ENCODE results near the gene MAPKAP1.

Gene MAPKAP1

DNA sequence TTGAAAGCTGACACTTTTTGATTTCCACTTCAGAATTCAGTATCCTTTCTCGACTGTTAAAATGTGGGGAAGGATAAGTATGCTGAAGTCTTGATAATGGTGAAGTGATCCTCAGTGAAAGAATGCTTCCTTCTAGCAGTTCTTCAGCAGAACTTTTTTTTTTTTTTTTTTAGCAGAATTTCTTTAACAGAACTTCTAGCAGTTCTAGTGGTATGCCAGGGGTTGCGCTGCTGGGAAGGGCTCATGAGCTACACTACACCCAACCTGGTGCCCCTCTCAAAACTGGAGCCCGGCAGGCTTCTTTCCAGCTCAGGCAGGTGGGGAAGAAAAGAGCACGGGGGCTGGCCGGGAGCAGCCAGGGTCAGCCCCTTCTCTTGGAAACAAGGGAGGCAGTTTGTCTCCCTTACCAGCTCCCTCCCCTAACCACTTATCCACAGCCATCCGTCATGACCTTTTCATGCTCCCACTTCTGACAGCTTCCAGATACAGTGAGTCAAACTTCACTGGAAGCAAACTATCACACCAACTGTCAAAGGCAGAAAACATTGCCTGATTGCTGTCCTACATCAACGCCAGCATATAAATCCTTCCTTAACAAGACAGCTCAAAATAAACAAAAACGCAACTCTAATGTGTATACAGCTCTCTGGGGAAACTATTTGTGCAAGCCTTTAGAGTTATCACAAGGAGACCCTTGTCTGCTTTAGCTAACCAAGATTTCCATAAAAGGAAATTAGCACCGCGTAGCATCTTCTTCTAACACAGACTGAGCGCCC is 233.9 kb downstream of the MAPKAP1 start:
- no peak for DNase-seq

DNA sequence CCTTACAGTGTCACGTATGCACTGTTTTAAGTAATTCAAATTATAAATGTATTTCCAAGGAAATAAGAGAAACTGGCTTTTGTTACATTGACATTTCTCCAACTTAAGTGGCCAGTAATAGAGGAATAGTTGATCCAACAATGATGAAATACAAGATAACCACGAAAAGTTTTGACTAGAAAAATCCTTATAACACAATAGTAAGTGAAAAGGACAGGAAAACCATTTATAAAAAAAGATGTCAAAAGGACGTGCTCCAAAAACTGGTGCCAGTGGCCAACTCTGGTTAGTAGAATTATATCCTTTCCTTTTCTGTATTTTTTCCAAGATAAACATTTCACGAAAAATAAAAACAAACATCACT is 234.5 kb downstream of the MAPKAP1 start:
- no peak for DNase-seq

DNA sequence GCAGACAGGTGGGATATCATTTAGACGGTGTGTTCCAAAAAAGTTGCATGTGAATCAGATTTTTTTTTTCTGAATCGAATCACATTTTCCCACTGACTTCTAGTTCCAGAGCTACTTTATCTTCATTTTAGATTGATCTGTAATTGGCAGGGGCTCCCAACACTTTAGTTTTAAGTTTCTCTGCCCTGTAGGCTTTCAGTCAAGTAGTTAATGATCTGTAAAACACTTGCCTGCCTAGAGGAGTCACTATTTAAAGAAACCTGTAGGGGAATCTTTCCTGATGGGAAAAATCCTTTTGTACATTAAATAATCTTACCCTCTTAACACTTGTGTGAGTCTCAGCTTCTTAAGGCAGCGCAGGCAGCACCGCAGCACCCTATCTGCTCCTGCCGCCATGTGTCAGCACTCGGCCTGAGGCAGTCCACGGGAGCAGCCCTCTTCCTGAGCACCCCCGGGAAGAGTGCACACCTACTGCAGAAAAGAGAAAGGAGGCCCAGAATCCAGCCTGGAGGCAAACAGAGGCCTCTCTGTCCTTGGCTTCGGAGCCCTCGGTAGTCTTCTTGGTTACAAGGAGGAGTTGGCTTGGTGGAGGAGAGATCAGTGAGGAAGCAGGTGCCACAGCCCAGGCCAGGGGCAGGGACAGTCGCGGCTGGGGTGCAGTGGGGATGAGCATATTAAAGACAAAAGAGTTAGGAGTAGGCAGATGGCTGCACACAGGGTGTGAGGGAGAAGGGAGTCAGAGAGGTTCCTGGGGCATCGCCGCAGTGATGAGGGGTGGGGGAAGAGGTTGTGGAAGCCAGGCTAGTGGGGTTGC is 236.0 kb downstream of the MAPKAP1 start:
- no peak for DNase-seq

DNA sequence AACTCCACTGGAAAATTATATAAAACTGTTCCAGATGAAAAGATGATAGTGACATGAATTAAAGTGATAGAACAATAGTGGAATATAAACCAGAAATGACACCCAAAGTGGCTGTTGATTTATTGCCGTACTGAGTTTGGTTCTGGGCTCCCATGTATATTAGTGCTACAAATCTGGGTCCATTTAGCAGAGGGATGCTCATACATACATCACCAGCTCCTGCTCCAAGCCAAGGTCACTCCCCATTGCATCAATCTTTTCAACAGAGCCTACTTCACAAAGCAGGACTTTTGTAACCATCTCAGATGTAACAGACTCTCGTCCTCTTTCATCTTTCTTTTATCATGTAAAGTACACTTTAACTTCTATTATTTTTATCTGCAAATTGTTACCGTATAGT is 236.8 kb downstream of the MAPKAP1 start:
- DNase-seq = no peak

DNA sequence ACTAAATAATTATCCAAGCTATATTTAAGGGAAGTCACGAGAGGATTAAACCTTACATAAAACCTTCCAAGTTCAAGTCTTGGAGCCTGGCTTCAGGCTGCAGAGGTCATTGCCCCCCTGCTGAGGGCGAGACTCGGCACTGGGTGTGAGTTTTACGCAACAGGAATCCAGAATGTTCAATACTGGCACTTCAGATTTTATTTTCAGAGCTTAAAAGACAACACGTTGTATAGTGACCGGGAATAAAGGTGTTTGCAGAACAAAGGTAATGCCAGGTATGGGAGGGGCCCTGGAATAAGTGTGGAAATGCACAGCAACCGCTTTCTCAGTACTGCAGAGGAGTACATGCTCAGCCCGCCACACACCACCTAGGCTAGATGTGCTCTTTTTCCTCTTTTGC is 238.4 kb downstream of the MAPKAP1 start:
- no peak for DNase-seq

DNA sequence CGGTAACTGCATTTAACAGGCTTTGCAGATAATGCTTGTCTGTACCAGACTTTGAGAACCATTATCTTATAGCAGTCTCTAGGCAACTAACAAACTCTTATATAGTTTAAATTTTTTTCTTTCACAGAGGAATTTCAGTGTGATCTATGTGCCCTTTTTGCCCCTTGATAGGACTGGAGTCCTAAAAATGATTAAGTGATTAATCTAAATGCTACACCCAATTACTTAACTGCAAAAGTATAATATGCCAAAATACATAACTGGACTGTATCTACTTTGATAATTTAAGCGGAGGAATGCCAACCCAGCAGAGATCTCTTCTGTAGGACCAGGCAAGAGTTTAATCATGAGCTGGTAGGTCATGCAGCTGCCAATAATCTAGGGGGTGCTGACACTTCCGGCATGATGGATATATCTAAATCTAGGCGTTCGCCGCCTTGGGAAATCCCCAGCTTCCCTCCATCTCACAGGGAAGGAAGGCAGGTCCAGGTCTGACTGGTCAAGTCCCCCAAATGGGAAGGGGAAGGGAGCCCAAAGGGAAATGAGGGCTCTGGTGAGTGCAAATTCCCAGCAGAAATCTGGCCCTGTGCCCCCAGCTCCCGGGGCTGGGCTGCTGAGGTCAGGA is 239.8 kb downstream of the MAPKAP1 start:
- no peak for DNase-seq

DNA sequence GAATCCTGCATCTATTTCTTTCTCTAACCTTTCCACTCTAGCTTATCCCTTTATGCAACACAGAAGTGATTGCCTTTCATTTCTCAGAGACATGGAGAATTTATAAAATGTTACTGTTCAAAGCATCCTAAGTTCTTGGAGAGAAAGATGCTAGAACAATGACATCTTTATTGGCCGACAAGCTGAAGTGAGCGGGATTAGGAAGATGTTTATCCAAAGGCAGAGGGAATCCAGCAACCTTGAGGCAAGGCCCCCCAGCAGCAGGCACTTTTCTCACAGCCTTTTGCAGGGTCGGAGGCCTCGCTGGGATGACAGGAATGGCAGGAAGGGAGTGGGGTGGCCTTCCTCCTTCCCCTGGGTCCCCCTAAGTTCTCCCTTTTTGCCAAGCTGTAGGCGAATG is 240.6 kb downstream of the MAPKAP1 start:
- DNase-seq = no peak

DNA sequence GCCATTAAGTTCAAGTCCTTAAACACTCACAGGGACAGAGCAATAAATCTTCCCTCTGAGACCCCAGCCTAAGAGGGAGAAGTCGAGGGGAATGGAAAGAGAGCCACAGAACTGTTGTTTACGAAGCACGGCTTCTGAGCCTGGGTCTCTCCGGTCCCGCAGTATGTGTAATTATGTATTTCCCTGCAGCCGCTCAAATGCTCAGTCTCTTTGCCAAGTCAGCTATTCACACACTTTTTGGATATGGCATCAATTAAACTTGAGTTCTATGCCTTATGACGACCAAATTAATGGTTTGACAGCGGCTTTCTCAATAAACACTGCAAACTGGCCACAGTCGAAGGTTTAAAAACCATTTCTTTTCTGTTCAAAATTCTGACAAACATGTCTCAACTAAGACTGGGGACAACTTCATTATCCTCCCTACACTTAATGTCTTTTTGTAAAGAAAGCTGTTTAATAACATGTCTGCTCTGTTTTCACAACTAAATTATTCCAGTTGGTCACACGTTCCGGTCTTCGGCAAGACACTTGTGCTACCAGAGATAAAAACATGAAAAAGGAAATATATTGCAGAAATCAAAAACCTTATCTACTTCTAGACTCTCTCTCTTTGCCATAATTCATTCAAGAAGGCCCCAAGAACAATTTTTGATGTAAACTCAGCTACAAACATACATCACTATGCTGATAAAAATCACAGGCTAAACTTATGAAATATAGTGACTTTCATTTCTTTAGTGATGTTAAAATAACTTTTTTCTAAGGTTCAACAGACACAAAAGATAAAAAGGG is 242.2 kb downstream of the MAPKAP1 start:
- no peak for DNase-seq

DNA sequence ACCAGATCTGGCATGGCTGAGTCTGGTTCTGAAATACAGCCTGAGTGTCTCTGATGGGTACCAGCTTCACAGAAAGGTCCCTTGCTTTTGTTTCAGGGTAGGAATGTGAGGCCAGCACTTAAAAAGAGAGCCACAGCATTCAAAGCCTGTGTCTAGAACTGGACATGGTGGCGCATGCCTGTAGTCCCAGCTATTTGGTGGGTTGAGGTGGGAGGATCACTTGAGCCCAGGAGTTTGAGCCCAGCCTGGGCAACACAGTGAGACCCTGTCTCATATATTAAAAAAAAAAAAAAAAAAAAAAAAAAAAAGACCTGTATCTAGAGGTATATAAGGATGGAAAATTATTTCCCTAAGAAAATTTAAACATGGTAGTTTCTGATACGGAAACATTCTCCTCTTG is 243.1 kb downstream of the MAPKAP1 start:
- no peak for DNase-seq

DNA sequence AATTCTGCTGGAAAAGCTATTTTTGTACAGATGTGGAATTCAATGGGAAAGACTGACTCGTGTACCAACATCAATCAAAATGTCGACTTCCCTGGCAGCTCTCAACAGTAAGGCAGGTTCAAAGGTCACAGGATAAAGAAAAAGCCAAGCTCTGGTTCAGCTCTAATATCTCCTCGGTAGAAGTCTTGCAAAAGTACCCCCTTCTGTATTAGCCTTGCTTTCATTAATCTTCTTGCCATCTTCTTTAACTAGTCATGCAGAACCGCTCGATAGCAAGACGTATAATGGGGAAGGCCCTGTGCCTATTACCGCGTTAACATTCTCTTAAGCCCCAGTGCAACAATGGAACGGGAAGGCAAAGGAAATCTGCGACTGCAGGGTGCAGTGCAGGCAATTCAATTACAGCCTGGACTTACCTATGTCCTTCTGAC is 244.1 kb downstream of the MAPKAP1 start:
- no peak for DNase-seq

DNA sequence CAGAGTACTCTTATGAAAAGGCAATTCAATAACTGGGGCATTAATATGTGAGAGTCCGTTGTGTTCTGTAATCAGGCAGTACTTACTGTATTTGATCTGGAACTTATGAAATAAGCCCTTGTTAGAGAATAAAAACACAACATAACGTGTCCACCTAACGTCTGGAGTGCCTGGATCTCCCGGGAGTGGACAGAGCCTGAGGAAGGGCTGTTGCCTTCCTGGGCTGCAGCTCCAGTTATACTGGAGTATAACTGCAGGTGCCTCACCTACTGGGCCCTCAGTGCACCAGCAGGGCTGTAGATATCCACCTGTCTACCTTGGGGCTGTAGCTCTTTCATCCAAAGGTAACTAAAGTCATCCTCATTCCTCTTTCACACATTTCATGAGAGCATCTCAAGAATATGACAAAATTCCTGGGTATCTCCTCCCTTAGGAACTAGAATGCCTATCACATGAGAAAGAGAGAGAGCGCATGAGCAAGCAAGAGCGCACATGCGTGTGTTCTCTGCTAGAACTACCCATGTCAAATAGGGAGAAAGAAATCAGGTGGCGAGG is 245.3 kb downstream of the MAPKAP1 start:
- DNase-seq = no peak

DNA sequence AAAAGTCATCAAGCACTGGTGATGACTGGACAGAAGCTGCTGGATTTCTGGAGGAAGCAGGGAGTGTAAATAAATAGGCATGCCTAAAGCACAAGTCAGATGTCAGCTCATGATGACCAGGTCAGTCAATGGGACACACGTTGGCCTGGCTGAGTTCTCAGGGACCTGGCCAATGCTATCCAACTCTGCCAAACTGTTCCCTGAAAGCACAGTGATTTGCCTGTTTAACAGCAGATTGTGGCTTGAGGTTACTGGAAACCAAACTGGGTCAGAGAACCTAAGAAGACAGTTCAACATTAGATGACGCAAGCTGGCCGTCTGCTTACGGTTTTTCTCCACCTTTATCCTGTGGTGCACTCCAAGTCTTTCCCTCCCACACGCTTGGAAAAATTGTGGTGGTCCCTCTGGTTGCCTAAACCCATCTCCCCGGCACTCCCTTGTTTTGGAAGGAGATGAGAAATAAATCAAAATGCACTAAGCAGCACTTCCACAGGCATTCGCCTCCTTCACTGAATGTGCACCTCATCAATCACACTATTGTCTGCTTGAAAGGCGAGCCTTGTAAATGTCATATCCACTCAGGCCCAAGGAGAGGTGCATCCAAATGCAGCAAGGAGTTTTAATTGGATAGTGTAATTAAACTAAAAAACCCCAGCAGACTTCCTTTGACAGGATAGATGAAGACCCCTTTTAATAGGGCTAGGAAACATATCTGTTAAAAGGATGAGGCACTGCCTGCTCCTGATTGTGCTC is 245.9 kb downstream of the MAPKAP1 start:
- DNase-seq = no peak

DNA sequence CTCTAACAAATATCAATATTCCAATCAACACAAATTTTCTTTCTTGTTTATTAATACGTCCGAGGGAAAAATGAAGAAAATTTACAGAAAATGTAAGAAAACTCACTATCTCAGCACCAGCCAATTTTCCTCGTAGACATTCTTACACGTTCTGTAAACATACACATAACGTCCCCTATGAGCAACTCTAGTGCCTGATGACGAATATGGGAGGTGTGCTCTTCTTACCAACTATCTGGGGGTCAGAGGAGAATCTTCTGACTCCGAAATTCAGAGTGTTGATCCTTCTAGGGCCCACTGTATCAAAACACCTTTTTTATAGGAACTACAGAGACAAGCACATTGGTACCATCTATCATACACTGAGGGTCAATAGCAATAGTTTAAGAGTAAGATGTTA is 246.7 kb downstream of the MAPKAP1 start:
- DNase-seq = no peak

DNA sequence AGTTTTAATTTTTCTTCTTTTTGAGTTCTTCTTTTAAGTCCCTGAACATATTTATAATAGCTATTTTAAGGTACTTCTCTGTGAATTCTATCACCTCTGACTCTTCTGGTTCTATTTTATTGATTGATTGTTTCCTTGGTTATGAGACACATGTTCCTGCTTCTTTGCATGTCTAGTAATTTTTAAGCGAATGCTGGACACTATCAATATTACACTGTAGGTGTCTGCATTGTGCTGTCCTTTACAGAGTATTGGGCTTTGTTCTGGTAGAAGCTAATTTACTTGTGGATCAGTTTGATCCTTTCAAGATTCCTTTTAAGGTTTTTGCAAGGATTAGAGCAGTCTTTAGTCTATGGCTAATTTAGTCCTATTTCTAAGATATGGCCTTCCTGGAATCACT is 249.7 kb downstream of the MAPKAP1 start:
- DNase-seq = no peak

DNA sequence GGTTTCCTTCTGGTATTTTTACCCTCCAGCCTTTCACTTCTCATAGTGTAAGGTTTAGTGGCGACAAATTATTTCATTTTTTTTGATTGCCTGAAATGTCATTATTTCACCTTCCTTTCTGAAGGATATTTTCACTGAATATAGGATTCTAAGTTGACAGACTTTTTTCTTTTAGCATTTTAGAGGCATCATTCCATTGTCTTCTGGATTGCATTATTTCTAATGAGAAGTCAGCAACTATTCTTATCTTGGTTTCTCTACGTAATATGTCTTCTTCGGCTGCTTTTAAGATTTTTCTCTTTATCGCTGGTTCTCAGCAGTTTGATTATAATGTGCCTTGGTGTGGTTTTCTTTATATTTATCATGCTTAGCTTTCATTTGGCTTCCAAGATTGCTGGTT is 251.1 kb downstream of the MAPKAP1 start:
- DNase-seq = no peak

DNA sequence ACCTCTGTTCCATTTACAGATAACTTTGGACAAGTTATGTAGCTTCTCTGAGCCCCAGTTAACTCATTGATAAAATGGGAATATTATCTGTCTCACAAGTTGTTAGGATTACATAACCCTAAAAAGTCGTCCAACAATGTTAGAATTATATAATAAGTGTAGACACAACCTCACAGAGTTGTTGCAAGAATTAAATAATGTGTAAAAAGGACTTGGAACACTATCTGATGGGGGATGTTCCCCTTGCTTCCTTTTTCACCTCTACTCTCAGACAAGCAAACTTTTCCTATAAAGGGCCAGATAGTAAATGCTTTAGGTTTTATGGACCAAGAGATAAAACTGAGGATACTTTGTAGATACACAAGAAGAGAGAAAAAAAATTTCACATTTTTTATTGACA is 251.9 kb downstream of the MAPKAP1 start:
- DNase-seq = no peak

DNA sequence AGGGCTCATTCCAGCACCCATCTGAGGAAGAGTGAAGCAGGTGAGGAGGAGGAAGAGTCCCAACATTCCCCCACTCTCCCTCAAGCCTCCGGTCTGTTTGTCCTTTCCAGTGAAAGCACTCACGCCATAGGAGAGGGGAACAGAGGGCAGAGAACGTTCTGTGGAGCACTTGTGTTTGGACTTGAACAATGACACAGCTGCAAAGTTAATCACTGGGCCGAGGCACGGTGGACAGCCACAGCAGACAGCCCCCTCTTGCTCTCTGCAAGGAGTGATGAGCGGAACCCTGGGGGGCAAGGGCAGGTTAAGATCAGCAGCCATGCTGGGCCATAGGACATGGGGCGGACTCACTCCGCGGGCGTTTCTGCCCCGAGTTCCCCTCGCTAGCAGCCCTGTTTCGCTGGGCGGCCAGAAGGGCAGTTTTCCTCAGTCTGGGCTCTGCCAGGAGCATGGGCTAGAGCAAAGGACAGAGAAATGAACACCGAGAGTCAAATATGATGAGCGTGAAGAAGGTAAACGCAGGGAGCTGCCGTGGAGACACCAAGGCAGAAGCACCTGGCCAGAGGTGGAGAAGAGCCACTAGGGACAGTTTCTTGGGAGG is 259.7 kb downstream of the MAPKAP1 start:
- DNase-seq = no peak

DNA sequence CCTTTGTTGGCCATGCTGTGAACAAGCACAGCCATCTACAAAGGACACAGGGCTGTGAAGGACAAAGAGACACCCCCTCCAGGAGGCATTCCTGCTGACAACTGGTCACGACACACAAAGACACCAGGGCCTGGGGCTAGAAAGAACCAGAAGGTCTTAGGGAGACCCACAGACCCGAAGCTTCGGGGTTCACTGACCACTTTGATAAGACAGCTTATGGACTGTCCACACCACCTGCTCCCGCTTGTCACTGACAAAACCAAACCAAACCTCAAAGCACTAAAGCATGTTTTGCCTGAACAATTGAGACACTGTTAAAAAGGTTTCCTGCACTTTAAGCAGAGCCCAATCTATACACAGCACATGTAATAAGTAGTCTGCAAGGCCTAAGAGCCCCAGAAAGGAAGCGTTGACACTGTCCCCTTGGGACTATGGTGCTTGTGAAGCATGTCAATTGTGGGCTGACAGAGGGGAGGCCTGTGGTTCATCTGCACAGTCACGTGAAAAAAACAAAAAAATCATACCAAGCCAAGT is 260.4 kb downstream of the MAPKAP1 start:
- no peak for DNase-seq

DNA sequence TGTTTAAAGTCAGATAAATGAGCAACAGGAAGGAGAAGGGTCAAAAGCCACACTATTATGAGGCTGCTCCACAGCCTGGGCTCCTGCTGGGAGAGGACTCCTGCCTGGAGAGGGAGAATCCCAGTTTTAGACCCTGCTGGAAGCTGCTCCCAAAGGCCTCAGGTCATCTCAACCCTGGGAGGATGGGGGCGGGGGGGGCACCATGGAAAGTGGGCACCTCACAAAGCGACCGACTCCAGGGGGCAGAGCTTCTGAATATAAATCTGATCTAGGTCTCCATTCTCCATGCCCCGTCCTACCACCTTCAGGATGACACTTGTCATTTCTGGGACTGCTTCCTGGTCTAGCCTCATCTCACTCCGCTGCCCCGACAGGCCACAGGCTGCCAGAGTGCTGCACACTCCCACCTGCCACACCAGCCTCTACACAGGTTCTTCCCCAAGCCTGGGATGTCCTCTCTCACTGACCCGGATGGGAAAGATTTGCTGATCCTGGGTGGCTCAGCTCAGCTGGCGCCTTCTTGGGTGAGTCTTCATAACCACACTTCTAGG is 262.0 kb downstream of the MAPKAP1 start:
- DNase-seq = no peak

DNA sequence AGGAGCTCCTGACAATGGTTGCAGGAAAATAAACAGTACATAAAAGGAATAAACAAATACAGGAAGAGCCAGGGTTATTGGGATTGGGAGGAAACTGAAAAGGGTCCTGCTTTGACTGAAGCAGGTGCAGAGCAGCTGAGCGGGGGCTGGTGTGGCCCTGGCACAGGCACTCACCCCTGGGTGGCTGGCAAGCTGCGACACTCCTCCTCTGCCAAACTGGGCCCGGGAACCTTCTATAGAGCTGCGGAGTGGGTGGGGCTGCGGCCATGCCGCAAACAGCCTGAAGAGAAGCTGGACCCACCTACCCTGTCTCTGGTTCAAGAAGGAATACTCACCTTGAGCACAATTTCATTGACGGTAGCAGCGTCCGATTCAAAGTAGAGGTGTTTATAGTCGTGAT is 262.8 kb downstream of the MAPKAP1 start:
- DNase-seq = no peak

DNA sequence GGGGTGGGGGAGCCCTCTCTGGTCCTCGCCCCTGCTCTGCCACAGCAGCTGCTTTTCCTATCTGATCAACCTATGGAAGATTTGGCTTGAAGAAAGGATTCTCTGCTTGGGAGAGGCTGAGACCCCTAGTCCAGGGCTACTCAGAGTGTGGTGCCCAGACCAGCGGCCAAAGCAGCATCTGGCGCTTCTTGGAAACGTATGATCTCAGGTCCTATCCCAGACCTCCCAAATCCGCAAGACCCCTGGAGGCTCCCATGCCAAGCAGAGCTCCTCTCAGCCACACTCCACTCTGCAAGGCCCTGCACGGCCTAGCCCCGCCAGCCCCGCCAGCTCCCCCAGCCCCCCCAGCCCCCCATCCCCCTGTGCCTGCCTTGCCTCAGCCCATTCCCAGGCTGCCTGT is 263.6 kb downstream of the MAPKAP1 start:
- no peak for DNase-seq
